Mesendoderm (in vitro differentiated cells): Measurements from ENCODE around the gene SOHLH1.

Experiments used
- DNase-seq: peaks from one replicate; pipeline ENCODE4 v3.0.0; 2013
- H2AK5ac ChIP-seq: 2 replicates; pipeline ENCODE4 v1.6.1; 2013; ENCODE audit warnings: low read length, inconsistent platforms
- H2BK120ac ChIP-seq: 2 replicates; pipeline ENCODE4 v1.6.1; 2013; ENCODE audit warnings: low read depth, mild to moderate bottlenecking, low read length, moderate library complexity, mixed read lengths
- H2BK15ac ChIP-seq: replicated peaks from 2 replicates; pipeline ENCODE4 v1.6.1; 2013; ENCODE audit warnings: low read depth, mild to moderate bottlenecking, moderate library complexity
- H2BK5ac ChIP-seq: 2 replicates; pipeline ENCODE4 v1.6.1; 2013; ENCODE audit warnings: low read length, inconsistent platforms
- H3K18ac ChIP-seq: 2 replicates; pipeline ENCODE4 v1.6.1; 2013; ENCODE audit warnings: mild to moderate bottlenecking, low read length, mixed read lengths
- H3K23ac ChIP-seq: one replicate; pipeline ENCODE4 v1.6.1; 2013; ENCODE audit warnings: low read length
- H3K27ac ChIP-seq: 2 replicates; pipeline ENCODE4 v1.5.1; 2013; ENCODE audit warnings: low read depth, mild to moderate bottlenecking, inconsistent platforms, low read length, moderate library complexity
- H3K27me3 ChIP-seq: 2 replicates; pipeline ENCODE4 v1.6.1; 2013; ENCODE audit warnings: low read length, control low read depth, mild to moderate bottlenecking, inconsistent platforms; ENCODE audit not compliant: insufficient read depth, poor library complexity
- H3K36me3 ChIP-seq: 2 replicates; pipeline ENCODE4 v1.6.1; 2013; ENCODE audit warnings: low read length, inconsistent platforms; ENCODE audit not compliant: control insufficient read depth, insufficient read depth
- H3K4ac ChIP-seq: one replicate; pipeline ENCODE4 v1.6.1; 2013; ENCODE audit warnings: low read depth, mild to moderate bottlenecking, low read length, moderate library complexity
- H3K4me1 ChIP-seq: 2 replicates; pipeline ENCODE4 v1.6.1; 2013; ENCODE audit warnings: low read depth, low read length, inconsistent platforms; ENCODE audit not compliant: control insufficient read depth
- H3K4me2 ChIP-seq: 2 replicates; pipeline ENCODE4 v1.6.1; 2013; ENCODE audit warnings: low read length
- H3K4me3 ChIP-seq: 2 replicates; pipeline ENCODE4 v1.5.1; 2013; ENCODE audit warnings: mild to moderate bottlenecking, low read length
- H3K56ac ChIP-seq: one replicate; pipeline ENCODE4 v1.6.1; 2013; ENCODE audit warnings: low read length
- H3K79me1 ChIP-seq: 2 replicates; pipeline ENCODE4 v1.6.1; 2013; ENCODE audit warnings: low read length, inconsistent platforms
- H3K79me2 ChIP-seq: 2 replicates; pipeline ENCODE4 v1.6.1; 2013; ENCODE audit warnings: mild to moderate bottlenecking, low read length; ENCODE audit not compliant: control insufficient read depth, insufficient read depth
- H3K9ac ChIP-seq: 2 replicates; pipeline ENCODE4 v1.6.1; 2013; ENCODE audit warnings: low read length, inconsistent platforms
- H4K5ac ChIP-seq: one replicate; pipeline ENCODE4 v1.6.1; 2013; ENCODE audit warnings: low read length
- H4K8ac ChIP-seq: one replicate; pipeline ENCODE4 v1.6.1; 2013; ENCODE audit warnings: low read depth, mild to moderate bottlenecking, control low read depth, low read length, moderate library complexity
- WGBS: extraction: QIAGEN DNeasy Blood & Tissue Kit; methylation state at CpG from one replicate; pipeline ENCODE4 v1.1.7; 2013; ENCODE audit warnings: low lambda C conversion rate, missing lambda C conversion rate; ENCODE audit not compliant: insufficient coverage; ENCODE audit errors: extremely low coverage; 5-methylcytosine and 5-hydroxymethylcytosine counted together

SOHLH1 gene

GRCh38 chr9:135644631-135645218 is 54.6 kb downstream of the SOHLH1 start:
- Histone ChIP-seq H2BK15ac (no peak overlapping the region), H3K9ac (no peak overlapping the region), H3K4ac (no peak overlapping the region), H3K18ac (no peak overlapping the region), H3K27ac (no peak overlapping the region), H3K23ac (no peak overlapping the region), H2BK120ac (no peak overlapping the region), H4K5ac (no peak overlapping the region), H3K79me2 (no peaks in the 10 kb centered on the region), H3K27me3 (no peaks in the 10 kb centered on the region), H3K79me1 (no peaks in the 10 kb centered on the region), H3K4me2 (no peak overlapping the region), H3K4me1 (no peaks in the 10 kb centered on the region), H4K8ac (no peak overlapping the region), H2BK5ac (no peak overlapping the region), H2AK5ac (no peak overlapping the region), H3K36me3 (no peaks in the 10 kb centered on the region), H3K4me3 (no peak overlapping the region), H3K56ac (no peak overlapping the region)
- no CpG with 5 or more reads among the region's 5 CpGs for WGBS
- no peak for DNase-seq
